HCEC 1CT (cell line): Measurements from ENCODE around the gene SEMA5A.
A peak's percentile ranks its signal among the peaks of the same experiment; 100 is the strongest.

Source experiments
- DNase-seq: peaks from one replicate; pipeline ENCODE4 v3.0.0-alpha.2; 2017

The SEMA5A gene

DNA sequence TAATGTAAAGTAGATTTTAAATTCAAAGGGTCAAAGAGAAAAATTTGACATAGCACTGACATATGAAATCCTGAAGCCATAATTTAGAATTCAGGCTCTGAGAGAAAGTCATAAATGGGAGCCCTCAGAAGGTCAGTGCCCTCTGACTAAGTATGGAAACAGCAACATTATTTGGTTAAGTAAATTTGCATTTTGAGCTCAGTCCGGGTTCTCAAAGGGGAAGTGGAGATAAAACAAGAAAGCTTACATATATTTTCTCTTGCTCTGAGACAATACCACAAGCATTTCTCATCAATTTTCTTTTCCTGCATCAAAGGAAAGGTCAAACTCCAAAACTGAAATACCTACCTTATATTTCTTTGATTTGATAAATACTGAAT lies 348.0 kb downstream of the SEMA5A start:
- peak; percentile 84 for DNase-seq

DNA sequence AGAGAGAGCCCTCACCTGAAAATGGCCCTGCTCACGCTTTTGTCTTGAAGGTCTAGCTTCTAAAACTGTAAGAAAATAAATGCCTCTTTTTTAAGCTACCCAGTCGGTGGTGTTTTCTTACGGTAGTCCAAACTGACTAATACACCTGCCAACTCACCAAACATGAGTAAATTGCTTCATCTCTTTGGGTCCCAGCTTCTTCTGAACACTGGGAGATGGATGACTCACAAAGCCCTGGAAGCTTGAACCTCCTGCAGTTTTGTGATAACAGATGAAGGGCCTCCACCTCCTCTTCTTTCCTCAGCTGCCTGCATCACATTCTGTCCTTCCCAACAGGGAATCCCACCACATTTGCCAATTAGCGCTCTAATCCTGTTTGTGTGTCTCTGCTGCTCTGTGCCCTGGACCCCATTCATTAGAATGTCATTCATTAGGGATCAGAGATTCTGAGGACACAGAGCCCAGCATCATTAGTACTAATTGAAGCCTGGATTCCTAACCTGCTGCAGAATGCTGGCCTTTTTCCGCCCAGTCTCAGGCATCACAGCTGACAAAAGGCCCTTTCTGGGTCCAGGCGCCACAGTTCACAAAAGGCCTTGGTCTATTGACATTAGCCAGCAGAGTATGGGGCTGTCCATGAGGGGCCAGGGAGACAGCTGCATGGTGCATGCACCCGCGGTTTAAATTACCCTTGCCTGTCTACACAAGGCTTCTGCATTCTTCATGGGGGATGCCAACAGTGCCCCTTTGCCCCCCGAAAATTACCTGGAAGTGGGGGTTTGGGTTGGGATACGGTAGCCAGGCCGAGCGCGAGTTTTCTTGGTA lies 349.3 kb downstream of the SEMA5A start:
- peak; percentile 89 for DNase-seq

DNA sequence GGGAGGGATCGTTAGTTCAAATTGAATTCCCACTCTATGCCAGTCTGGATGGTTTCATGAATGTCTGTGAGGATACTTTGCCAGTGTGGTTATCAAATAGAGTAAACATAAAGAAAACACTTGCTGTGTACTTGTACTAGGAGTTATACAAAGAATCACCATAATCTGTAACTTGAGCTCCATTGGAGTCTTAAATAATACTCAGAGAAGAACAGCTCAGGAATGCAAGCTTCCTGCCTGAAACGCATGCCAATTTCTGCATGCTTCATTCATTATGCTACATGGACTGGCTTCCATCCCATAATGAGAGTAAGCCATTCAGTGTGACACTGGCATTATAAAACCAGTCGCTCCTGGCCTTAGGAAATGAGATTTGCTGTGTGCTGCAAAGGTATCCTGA lies 351.4 kb downstream of the SEMA5A start:
- peak; percentile 63 for DNase-seq

DNA sequence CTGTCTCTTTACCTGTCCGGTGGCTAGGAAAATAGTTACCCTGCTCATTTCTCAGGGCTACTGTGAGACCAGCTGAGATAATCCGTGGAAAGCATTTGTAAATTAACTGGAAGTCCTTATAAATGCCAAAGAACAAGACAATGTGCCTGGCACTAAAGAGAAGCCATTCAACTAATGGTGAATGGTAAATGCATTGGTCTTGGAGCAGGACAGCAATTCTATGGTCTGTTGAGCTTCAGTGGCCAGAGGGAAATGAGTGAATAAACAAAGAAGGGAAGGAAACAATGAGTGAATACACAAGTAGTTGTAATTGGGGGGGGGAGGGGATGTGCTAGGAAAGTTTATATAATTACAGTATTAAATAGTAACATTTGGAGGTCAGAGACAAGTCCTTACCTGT lies 353.6 kb downstream of the SEMA5A start:
- no peak for DNase-seq

DNA sequence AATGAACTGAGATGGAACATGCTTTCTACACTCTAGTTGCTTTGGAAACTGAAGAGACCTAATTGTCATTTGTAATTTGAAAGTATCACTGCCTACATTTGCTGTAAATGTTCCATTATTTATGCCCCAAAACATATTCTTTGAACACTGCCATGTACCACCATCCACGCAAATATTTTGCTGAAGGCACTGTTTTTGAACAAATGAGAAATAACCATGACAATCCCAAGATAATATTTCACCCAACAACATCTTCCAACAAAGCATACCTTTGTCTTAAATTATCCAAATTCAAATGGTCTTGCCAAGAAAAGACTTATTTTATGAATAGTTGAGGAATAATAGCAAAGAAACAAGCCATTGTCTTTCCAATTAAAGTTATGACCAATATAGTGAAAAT lies 356.2 kb downstream of the SEMA5A start:
- no peak for DNase-seq

DNA sequence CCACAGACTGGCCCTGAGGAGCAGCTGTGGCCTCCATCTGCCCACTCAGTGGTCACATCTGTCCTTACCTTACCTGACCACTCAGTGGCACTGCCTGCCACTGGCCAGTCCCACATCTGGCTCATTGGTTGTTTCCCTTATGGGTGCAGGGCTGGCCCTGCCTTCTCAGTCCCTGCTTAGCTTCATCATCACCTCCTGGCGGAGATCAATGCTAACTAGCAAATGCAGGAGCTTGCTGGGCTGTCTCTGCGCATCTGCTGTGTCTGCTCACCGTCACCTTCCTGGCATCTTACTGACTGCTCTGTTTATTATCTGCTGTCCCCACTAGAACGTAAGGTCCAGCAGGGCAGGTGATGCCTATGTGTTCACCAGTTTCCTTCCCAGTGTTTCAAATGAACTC lies 356.9 kb downstream of the SEMA5A start:
- DNase-seq = no peak

DNA sequence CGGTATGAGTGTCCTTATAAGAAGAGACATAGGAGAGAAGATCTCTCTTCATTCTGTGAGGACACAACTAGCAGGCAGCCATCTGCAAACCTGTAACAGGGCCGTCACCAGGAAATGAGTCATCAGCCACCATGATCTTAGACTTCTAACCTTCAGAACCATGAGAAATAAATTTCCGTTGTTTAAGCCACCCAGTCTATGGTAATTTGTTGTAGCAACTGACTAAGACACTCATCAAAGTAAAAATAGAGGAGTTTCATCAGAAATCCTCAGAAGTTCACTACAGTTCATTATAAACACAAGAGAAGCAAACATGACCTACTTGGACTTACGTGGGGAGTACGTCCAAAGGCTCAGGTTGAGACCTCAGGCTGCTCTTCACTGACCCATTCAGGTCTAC lies 357.7 kb downstream of the SEMA5A start:
- peak; percentile 92 for DNase-seq

DNA sequence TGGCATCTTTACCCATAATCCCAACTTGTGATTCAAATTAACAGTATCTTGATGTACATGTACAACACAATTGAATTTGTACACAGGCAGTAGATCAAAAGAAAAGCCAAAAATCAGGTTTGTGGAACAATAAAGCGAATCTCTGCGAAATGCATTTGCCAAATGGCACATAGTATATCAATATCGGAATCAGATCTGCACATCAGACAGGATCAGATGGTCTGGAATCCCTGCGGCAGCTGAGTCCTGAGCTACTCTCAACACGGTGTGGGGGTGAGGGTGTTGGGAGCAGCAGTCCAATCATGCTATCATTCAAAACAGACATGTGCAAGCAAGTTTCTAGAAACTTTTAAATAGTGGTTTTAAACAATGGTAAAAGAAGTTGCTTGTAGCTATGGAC lies 358.3 kb downstream of the SEMA5A start:
- no peak for DNase-seq

DNA sequence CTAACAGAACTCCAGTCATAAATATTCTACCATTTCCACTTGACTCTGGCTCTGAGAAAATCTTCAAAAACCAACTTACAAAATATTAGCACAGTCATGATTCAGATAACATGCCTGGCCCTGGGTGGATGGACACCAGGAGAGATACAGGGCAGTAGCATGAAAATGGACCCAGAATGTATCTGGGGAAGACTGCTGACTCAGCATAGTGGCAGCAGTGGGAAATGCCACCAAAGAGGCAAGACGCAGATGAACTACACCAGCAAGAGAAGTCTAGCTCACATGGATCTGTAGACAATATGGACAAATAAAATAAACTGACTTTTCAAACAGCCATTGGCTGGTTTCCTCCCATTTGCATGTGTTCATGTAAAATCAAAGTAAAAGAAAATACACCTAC lies 359.8 kb downstream of the SEMA5A start:
- DNase-seq = no peak

DNA sequence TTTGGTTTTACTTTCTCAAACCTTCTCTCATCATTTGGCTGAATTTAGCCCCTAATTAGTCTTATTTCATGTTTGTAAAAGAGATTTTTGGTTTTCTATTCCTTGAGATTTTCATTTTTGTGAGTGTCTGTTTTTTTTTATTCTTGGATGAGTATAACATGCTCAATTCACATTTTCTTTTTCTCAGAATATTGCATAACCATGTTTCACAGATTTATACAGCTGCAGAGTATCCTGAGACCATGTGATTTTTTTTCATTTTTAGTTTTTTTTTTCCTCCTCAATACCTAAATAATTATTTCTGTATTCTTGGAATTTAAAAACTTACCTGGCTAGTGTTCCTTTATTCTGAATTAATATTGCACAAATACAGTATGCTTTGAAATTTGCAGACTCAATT lies 361.9 kb downstream of the SEMA5A start:
- no peak for DNase-seq

DNA sequence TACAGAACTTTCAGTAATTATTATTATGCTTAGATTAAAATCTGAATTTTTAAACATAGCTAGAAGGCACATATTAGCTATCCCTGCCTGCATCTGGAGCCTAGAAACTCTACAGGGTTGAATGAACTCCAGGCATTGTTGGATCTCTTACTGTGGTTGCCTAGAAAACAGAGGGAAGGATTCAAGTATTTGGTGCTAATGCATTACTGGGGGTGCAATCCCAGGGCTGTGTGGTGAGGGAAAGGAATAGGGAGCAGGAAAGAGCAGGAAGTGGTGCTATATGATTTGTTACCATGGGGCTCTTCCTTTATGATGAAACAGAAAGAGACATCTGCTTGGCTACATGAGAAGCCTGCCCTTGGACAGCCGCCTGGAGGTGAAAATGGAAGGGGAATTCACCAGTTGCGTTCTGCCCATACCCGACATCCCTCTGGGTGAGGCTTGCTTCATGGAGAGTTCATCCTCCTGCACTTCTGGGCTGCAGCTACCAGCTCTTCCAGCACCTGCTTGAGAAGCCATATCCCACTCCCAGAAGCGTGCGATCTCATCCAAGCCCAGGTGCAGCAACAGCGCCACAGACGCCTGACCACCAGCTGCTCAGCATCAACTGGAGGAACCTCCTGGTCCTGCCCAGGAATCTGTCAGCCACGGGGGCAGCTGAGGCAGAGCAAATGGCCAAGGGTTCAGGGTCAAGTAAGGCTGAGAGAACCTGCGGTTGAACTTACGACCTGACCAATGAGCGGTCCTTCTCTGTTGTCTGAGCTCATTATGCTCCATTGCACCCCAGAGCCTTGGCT lies 362.8 kb downstream of the SEMA5A start:
- DNase-seq = no peak

DNA sequence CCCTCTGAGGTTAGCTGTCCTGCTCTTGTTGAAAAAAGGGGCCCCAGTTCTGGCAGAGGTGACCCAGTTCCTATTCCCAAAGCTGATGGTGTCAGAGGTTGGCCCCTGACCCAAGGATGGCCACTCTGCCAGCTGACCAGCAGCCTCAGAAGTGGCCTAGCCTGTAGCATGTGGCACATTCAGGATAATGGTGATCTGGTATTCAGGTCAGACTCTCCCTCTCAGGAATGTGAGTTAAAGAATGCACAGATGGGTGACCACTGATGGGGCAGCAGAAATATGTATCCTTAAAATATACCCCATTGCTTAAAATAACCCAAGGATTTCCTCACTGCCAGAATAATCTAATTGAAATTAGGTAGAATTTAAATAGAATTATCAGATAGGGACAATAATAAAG lies 369.2 kb downstream of the SEMA5A start:
- no peak for DNase-seq

DNA sequence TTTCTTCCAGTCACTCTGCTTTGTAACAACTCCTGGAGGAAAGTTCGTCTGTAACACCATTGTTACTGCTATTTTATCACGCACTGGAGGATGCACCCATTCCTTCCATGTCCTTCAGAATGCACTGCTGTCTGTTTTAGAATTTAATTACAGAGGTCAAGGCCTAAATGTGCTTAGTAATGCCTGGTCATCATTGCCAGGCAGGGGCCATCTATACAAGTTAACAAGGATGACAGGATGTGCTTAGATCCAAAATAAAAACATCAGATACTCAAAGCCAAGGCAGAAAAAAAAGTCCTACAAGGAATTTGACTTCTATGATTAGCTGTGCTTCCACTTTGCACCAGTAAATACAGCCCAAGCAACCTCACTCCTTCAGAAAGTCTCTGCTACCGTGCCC lies 371.4 kb downstream of the SEMA5A start:
- DNase-seq = peak; percentile 33

DNA sequence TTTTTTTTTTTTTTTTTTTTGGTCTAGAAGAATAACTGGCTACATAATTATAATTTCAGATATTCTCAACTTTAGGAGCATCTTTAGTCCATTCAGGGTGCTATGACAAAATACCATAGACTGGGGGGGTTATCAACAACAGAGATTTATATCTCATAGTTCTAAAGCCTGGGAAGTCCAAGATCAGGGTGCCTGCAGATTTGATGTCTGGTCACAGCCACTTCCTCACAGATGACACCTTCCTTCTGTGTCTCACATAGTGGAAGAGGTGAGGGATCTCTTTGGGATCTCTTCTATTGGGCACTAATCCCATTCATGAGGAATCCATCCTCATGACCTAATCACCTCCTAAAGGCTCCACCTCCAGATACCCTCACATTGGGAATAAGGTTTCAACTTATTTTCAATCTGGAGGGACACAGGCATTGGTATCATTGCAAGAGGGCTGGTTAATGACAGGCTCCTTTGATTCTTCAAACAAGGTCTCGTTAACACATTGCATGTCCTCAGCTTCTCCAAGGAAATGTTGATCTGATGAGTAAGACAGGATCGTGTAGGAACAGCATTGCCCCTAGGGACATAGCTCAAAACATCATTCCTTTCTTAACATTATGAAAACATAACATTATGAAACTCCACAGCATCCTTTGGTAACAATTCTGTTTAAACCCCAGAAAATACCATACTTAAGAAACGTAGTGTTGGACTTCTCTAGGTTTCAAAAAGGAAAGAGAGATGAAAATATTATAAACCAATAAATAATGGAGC lies 372.4 kb downstream of the SEMA5A start:
- DNase-seq = peak; percentile 92

DNA sequence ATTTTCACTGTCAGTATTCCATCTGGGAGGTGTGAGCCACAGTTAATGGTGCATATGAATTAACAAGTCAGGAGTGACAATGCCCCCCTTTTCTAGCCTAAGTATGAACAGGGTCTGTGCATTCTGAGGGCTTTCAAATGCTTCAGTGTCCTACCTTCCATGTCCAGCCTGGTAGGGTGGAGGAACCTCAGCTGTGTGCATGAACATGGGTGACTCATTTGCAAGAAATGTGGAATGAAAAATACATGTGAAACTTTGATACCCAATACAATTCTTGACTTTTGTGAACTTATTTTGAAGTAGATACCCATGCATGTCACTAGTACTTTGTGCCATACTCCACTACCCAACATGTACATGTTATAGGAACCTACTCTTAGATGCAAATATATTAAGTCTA lies 375.8 kb downstream of the SEMA5A start:
- peak; percentile 45 for DNase-seq

DNA sequence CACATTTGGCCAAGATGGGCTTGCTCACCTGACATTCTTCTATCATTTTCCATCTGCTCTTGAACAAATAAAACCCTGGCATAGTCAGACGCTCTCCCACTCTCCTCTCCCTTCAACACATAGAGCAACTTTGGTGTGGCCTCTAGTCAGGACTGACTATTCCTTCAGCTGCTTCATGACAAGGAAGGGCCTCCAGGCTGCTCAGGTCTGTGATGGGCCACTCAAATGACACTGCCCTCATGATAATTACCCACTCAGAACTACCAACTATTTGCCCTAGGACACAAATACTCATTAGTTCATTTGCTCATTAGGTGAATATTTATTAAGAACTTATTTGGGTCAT lies 376.3 kb downstream of the SEMA5A start:
- DNase-seq = no peak

DNA sequence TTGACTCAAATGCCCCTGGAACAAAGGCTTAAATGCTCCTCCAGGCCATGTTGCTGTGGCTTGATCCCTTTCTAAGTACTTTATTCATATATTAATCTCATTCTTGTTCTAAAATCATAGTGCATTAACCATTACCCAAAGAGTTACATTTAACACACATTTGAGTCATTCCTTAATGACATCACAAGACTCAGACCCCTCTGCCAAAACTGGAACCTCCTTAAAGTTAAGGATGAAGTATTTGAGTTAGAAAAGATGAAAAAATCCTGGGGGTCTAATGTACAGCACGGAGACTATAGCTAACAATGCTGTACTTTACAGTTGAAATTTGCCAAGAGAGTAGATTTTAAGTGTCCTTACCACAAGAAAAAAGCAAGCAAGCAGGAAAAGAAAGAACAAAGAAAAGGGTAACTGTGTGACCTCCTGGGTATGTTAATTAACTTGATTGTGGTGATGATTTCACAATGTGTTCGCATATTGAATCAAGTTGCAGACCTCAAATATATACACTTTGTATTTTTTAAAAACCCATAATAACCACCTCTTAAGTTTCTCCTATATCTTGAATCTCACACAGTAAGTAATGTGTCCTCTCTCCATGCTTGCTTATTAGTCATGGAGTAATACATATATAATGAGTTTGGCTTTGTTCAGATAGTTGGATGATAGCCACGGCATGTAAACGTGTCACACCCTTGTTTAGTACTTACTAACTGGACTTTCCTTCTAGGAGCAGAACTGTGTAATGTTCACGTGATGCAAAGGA lies 376.9 kb downstream of the SEMA5A start:
- no peak for DNase-seq

DNA sequence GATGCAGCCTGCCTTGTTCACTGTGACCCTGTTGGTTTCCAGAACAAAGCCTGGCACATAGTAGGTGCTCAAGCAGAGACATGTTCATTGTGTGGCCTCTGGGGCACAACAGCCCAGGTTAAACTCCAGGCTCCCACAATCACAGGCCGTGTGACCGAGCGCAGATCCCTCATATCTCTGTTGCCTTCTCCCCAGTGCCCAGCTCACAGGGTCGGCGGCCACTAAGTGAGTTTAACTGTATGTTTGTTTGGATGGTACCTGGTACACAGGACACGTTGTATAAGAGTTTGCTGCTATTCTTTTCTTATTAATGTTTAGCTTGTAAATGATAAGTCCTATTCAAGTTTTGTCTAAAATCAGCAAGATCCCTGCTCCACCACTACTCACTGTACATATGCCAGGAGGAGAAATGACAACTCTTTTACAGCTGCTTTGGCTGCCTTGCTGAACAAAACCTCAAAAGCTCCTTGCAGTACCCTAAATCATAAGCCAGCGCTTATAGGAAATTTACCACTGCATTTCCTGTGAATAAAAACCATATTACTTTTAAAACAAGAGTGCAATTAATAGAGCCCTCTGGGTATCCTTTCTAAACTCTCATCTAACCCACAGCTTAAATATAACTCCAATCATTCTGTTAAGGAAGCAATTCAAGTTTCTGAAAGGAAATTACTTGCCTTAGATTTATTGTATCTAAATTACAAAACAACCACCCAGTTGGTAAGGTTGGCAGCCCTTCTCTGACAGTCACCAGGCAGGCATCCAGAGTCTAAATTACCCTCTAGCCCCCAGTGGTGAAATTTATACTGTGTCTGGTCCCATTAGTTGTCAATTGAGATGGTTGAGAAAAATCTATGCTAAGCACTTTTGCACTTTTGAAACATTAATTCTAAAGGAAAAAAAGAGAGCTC lies 379.4 kb downstream of the SEMA5A start:
- no peak for DNase-seq

DNA sequence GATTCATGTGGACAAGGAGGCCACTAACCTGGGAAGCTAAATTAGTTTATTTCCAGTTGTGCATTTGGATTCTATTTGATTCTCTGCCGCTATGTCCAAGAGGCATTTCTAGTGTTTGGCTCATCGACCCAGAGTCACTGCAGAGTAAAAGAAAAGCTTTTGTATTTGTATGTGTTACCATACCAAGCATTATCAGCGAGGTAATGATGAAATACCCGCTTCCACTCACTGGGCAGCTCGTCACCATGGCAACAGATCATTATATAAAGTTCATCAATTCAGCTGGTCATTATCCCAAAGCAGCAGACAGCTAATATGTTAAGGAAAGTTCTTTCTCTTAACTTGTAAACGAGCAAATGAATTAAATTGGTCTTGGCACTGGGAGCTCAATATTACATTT lies 380.3 kb downstream of the SEMA5A start:
- no peak for DNase-seq

DNA sequence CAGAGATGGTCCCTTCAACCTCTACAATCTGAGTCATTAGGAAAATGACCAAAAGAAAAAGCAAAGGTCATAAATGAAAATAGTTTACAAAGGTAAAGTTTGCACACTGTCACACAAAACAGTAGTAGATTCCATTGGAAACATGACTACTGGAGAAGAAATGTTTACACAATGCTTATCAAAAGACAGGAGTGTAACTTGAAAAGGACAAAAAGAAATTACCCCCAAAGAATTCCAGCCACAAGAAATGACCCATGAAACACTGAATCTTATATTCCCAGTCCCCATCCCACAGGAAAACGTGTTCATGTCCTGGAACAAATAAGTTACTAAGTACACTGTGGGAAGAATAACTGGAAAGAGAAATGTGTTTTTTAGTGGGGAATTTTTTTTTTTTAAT lies 385.1 kb downstream of the SEMA5A start:
- DNase-seq = no peak

DNA sequence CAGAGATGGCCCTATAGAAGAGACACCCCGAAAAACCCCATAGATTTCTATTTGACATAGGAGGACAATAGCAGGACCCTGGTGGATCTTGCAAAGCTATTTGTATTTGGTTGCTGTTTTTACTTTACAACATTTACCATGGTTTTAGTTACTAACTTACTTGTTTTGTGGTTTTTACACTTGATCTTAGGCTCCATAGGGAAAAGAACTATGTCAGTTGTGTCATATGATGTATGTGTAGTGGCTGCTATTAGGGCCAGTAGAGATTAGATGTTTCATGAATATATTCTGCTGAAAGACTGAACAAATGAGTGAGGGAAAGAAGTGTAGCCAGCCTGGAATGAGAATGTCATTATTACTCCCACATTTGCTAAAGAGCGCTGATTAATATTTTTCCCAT lies 388.1 kb downstream of the SEMA5A start:
- no peak for DNase-seq

DNA sequence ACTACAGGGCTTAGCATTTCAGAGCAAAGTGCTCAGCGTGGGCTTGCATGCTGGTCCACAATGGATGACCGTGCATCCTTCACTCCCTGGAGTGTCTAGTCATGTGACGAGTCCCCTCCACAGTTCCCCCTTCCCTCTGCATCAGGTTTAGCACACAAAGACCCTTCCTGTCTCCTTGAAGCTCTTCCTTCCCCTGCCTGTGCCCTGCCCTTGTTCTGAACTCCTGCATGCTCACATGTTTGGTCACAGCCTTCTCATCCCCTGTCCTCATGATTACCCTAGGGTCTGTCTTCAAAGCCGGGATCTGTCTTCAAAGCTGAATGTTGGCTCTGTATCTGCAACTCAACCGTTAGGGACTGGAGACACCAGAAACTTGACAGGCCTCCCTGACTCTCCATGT lies 388.9 kb downstream of the SEMA5A start:
- no peak for DNase-seq
